ENCODE data around the gene NFAT5.

NFAT5 gene

GRCh38 chr16:69651217-69651616, 85.5 kb downstream of the NFAT5 start:
- no peak for FAIRE-seq

- FAIRE-seq, result no peak
Measured at GRCh38 chr16:69654280-69654931, 88.6 kb downstream of the NFAT5 start.

- no peak for FAIRE-seq
Measured at GRCh38 chr16:69660166-69660565, 94.4 kb downstream of the NFAT5 start.

- no peak for FAIRE-seq
Measured at GRCh38 chr16:69662901-69663300, 97.1 kb downstream of the NFAT5 start.

GRCh38 chr16:69663846-69664245, 98.1 kb downstream of the NFAT5 start:
- no peak for FAIRE-seq

- no peak for FAIRE-seq
Measured at GRCh38 chr16:69669577-69669976, 103.8 kb downstream of the NFAT5 start.

- FAIRE-seq, result no peak
Measured at GRCh38 chr16:69672315-69672997, 106.7 kb downstream of the NFAT5 start.

GRCh38 chr16:69672998-69673713, 107.4 kb downstream of the NFAT5 start:
- no peak for FAIRE-seq

- FAIRE-seq, result no peak
Measured at GRCh38 chr16:69680358-69680757, 114.6 kb downstream of the NFAT5 start.

GRCh38 chr16:69688589-69688988, 122.8 kb downstream of the NFAT5 start:
- FAIRE-seq, result no peak

- no peak for FAIRE-seq
Measured at GRCh38 chr16:69691980-69692911, 126.5 kb downstream of the NFAT5 start.

GRCh38 chr16:69693916-69694315, 128.2 kb downstream of the NFAT5 start:
- FAIRE-seq, result no peak

GRCh38 chr16:69698404-69698803, 132.6 kb downstream of the NFAT5 start:
- no peak for FAIRE-seq

GRCh38 chr16:69699915-69700314, 134.1 kb downstream of the NFAT5 start:
- no peak for FAIRE-seq

- FAIRE-seq, result no peak
Measured at GRCh38 chr16:69701452-69701851, 135.7 kb downstream of the NFAT5 start.

- no peak for FAIRE-seq
Measured at GRCh38 chr16:69701866-69702265, 136.1 kb downstream of the NFAT5 start.

- FAIRE-seq, result no peak
Measured at GRCh38 chr16:69703638-69704037, 137.9 kb downstream of the NFAT5 start.

GRCh38 chr16:69706256-69706974, 140.6 kb downstream of the NFAT5 start:
- no peak for FAIRE-seq

- no peak for FAIRE-seq
Measured at GRCh38 chr16:69706975-69707340, 141.2 kb downstream of the NFAT5 start.

- FAIRE-seq, result no peak
Measured at GRCh38 chr16:69707920-69708683, 142.3 kb downstream of the NFAT5 start.

GRCh38 chr16:69709456-69710084, 143.8 kb downstream of the NFAT5 start:
- peak; percentile 82 for FAIRE-seq

Measured in TTC549 (cell line).